Retina (tissue), 1 donor: ENCODE data around the gene F12.
"Not testable (repeated sequence)": the region's sequence is repeated elsewhere in the genome, so short reads cannot be mapped to it uniquely, and the experiment has no call there.

Source experiments
- DNase-seq: peaks from one replicate; pipeline ENCODE4 v3.0.0-alpha.2; 2016

Gene F12

GRCh38 chr5:177385720-177386119 lies 23.6 kb downstream of the F12 start:
- DNase-seq, result no peak

- no peak for DNase-seq
These were observed 25.2 kb downstream of the F12 start, which contains the start of gene SLC34A1 for GRCh38 chr5:177384134-177384533. TSS of gene SLC34A1 (plus strand) at chr5:177384434. CDS start at chr5:177385742, 1,308 bp downstream.

DNA sequence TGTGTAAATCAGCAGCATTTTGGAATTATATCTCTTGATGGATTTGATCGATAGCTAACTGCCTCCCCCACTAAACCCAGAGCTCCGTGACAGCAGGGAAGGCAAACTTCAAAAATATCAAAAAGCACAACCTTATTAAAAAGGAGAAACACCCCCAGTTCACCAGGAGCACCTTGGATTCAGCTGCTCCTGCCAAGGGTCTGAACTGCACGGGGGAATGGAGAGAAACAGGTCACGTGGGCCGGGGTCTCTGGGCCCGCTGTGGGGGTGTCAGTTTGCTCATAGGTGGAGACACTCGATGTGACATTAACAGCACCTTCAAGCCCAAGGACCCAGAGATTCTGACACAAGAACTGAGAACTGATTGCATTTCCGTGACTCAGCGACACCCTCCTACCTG lies 26.2 kb downstream of the F12 start:
- no peak for DNase-seq

DNA sequence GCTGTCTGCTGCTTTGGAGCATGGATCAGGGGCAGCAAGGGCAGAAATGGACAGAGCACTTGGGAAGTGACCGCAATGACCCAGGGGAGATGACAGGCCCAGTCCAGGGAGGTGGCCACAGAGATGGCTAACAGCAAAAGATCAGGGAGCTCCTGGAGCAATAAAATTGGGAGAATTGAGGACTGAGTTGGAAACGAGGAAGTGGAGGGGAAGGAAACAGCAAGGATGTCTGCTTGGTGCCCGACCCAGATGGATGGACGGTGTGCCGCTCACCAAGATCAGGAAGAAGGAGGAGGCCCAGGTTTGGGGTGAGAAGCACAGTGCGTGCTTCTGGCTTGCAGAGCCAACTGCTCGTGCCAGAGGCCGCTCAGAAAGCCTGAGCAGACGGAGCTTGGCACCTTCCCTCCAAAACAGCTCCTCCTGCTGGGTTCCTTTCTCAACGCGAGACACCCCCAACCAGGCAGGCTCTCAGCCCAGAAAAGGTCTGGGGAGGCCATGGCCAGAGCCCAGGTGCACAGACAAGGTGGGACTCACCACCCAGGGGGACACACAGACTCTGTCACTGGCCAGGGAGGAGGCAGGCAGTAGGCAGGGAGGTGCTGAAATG lies 26.8 kb downstream of the F12 start:
- DNase-seq, result no peak

DNA sequence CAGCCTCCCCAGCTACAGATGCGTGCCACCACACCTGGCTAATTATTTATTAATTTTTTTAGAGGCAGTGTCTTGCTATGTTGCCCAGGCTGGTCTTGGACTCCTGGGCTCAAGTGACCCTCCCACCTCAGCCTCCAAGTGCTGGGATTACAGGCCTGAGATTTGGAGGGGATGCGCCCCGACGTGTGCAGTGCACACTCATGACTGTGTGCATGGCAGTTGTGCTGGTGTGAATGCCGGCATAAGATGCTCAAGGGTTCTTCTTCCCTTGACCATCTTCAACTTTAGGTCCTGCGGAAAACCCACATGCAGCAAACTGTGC lies 28.6 kb downstream of the F12 start:
- no peak for DNase-seq

- DNase-seq, result no peak
These were observed 30.2 kb downstream of the F12 start for GRCh38 chr5:177378884-177379883.

GRCh38 chr5:177377851-177378776 lies 31.2 kb downstream of the F12 start:
- DNase-seq, result no peak

DNA sequence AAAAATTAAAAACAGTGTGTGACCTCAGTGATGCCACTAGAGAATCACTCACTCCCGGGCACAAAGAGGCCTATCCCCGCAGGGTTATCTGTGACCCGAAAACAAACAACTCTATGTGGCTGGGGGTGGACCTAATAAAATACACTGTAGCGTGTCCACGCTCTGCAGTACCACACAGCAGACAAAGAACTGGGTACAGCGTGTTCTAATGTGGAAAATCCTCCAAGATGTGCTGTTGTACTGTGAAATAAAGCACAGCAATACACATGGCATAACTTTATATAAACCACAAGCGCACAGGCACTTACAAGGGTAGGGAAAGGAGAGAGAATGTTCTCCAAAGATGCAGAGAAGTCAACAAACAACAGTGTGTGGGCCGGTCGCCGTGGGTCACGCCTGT lies 33.3 kb downstream of the F12 start:
- no peak for DNase-seq

DNA sequence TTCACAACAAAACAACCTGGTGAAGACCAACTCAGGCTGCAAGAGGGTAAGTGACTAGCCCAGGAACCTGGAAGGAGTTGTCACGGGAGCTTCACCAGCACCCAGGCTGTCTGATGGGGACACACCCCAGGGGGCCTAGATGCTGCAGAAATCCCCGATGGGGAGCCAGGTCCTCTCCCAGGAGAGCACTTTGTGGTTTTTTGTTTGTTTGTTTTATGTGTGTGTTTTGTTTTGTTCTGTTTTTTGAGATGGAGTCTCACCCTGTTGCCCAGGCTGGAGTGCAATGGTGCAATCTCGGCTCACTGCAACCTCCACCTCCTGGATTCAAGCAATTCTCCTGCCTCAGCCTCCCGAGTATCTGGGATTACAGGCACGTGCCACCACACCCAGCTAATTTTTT lies 33.8 kb downstream of the F12 start:
- not testable (repeated sequence) for DNase-seq

- DNase-seq, result no peak
These were observed 35.2 kb downstream of the F12 start for GRCh38 chr5:177374211-177374610.

- DNase-seq, result no peak
These were observed 35.6 kb downstream of the F12 start for GRCh38 chr5:177373806-177374205.

GRCh38 chr5:177372910-177373309 lies 36.5 kb downstream of the F12 start:
- DNase-seq, result no peak

DNA sequence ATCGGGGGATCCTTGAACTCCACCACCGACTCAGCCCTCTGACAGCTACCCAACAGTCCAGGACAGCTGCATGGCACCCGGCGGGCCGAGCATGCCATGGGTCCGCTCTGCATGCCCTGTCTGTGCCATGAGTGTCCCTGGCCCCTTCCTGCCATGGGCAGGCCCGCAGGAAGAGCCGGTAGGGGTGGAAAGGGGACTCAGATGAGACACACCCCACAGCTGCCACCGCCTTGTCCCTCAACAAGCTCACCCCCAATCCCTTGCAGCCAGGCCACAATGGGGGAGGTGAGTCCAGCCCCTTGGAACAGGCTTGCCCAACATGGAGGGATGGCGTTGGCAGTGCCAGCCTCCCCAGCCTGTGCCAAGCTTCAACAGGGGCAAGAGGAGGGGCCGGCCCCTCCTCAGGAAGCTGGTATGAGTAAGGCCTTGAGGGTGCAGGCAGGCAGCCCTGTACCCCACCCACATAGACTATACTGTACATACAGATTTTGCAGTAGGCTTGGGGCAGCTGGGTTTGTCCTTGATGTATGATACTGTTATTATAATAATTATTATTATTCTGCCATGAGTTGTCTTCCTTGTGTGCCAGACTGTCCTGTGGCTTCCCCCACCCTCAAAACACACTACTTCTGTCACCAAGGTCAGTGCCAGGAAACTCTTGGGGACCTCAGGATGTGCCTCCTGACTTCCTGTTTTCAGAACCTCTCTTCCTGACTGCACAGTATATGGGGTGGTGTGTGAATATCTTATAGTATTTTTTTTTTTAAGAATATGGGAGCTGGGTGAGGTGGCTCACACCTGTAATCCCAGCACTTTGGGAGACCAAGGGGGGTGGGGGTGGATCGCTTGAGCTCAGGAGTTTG lies 37.1 kb downstream of the F12 start:
- DNase-seq, result no peak

DNA sequence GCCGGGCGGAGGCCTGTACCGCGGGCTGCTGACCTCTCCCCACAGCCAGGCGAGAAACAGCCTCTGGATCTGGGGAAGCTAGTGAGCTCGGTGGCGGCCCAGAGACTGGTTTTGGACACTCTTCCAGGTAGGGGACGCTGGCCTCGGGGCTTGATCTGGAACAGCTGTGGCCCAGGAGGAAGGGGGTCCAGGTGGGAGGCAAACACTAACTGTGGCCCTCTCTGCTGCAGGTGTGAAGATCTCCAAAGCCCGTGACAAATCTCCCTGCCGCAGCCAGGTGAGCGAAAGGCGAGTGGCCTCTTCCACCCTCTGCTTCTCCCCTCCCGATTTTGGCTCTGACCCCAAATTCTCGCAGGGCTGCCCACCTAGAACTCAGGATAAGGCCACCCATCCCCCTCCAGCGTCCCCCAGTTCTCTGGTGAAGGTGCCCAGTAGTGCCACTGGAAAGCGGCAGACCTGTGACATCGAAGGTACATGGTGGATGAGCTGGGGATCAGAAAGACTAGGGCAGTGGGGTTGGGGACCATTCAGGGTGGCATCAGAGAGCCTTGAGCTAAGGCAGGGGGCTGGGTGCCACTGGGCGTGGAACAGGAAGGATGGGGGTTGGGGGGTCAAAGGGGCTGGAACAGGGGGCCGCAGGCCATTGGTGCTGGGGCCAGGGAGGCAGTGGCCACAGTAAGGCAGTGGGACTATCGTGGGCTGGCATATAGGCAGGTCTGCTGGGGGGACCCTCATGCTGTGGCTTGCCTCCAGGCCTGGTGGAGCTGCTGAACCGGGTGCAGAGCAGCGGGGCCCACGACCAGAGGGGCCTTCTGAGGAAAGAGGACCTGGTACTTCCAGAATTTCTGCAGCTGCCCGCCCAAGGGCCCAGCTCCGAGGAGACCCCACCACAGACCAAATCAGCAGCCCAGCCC lies 38.0 kb downstream of the F12 start:
- DNase-seq, result no peak

GRCh38 chr5:177370488-177371119 lies 38.8 kb downstream of the F12 start:
- DNase-seq, result peak; percentile 81

DNA sequence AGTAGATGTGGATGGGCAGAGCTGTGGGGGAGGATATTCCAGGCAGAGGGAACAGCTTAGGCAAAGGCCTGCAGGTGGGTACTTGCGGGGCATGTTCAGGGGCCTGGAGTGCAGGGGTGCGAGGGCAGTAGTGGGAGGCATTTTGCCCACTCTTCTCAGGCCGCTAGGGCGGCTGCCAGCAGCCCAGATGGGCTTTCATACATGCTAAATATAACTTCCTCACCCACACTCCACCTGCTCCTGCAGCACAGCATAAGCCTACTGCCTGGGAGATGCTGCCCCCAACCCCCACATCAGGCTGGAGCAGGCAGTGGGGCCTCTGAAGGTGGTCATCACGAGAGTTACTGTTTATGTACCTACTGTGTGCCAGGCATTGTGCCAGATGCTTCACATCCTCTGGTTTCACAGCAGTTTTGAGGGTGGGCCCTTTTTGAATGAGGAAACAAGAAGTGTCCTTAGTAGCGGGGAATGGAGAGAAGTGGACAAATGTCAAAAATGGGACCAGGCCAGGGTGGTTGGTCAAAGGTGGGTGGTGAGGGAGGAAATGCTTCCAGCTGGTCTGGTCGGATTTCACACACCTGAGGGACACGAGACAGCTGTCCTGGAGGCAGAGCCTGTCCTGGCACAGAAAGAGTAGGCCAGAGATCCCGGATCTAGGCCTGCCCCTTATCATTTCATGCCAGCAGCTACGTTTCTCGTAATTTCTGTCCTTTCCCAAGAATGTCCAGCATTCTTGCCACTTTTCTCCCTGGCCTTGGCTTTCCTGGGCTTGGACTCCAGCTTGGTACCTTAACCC lies 39.5 kb downstream of the F12 start:
- DNase-seq, result no peak

- no peak for DNase-seq
These were observed 40.3 kb downstream of the F12 start for GRCh38 chr5:177368869-177369644.

DNA sequence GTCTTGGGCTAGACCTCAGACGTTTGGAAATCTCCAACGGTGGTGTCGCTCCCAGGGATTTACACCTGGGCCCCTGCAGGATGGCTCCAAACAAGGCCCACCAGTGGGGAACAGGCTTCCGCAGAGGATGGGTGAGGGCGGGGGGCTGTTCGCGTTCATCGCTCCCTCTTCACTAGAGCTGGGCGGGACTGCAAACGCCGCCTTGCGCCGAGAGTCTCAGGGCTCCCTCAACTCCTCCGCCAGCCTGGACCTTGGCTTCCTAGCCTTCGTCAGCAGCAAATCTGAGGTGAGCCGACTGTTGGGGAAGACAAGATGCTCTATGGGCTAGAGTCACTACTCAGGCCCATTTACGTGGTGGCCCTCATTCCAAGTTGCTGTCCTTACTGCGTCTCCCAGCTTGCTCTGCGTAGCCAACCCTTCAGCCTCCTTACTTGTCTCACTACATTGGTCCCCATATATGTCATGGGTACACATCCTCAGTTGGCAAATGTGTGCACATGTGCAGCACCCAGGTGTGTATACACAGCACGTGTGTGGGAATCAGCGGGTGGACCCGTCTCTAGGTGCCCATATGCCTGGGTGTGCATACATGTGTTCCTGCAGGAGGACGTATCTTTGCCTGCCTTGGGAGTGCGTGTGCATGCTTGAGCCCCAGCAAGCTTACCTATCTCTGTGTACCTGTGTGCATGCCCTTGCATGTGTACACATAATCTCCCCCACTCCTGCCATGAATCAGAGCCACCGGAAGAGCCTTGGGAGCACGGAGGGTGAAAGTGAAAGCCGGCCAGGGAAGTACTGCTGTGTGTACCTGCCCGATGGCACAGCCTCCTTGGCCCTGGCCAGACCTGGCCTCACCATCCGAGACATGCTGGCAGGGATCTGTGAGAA lies 41.1 kb downstream of the F12 start:
- no peak for DNase-seq
